ENCODE data around the gene ZNF628.

ZNF628 gene

GRCh38 chr19:55502197-55502952, 26.0 kb downstream of the ZNF628 start:
- no peak for DNase-seq

DNA sequence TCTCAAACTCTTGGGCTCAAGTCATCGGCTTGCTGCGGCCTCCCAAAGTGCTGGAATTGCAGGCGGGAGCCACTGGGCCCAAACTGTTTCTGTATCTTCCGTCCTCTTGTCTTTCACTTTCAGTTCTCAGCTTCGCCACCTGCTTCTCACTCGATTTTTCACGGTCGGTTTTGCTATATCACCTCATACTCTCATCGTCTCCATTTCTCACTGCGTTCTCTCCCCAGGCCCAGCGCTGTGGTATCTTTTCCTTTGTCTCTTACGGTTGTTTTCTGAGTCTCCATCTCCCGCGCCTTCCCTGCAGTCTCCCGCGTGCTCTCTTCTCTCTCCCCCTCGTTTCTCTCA, 26.7 kb downstream of the ZNF628 start:
- no peak for DNase-seq

DNA sequence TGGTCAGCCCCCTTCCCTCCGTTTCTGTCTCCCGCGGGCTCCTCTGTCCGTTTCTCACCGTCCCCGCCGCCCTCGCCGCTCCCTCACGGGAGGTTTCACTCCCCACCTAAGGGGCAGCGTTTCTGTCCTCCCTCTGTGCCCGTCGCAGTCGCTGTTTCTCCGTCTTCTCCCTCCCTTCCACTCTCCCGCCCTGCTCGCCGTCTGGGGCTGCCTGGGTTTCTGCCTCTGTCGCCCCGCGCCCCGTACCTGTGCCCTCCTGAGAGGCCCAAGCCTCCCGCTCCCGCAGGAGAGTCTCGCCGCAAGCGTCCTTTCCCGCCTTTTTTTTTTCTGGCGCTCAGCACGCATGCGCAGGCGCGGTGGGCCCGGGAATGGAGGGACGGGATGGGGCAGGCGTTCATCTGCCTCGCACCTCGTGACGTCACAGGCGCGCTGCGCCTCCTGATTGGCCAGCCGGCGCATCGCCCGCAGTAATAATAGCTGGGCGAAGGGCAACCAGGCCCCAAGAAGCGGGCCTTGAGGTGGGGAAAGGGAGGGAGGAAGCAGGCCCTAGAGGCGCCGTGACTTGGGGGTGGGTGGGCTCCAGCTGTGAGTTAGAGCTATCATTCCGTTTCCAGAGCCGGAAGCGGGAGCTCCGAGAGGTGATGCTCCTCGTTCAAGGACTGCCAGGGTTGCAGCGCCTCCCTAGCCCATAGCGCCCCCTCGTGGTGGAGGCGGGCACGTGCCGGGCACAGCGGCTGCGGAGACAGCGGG, 27.3 kb downstream of the ZNF628 start:
- peak; percentile 93 for DNase-seq

DNA sequence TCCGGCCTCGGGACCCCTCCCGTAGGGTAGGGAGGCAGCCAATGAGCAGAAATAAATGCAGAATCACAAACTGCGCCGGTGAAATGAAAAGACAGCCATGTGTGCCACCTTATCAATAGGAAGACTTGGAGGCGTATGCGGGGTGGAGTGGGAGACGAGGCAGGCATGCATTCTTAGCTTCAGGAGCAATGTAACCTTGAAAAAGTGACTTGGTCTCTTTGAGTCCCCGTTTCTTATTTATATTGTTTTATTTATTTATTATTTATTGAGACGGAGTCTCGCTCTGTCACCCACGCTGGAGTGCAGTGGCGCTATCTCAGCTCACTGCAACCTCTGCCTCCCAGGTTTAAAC, 27.8 kb downstream of the ZNF628 start:
- no peak for DNase-seq

DNA sequence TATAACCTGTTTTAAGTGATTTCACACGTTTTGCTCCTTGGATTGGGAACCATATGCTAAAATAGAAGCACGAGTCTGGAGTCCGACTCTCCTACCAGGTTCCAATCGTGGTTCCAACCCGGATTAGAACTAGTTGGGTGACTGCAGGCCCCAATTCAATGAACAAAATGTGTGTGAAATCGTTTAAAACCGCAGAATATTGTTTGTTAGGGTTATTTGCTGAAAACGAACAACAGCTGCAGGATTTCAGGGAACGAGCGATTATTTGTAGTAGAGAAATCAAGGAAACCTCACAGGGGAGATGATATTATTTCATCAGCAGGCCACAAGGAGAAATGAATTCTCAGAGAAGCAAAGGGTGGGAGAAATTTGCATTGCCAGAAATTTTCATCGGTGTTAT, 28.6 kb downstream of the ZNF628 start:
- no peak for DNase-seq

- no peak for DNase-seq
These were observed 31.7 kb downstream of the ZNF628 start for GRCh38 chr19:55508120-55508519.

DNA sequence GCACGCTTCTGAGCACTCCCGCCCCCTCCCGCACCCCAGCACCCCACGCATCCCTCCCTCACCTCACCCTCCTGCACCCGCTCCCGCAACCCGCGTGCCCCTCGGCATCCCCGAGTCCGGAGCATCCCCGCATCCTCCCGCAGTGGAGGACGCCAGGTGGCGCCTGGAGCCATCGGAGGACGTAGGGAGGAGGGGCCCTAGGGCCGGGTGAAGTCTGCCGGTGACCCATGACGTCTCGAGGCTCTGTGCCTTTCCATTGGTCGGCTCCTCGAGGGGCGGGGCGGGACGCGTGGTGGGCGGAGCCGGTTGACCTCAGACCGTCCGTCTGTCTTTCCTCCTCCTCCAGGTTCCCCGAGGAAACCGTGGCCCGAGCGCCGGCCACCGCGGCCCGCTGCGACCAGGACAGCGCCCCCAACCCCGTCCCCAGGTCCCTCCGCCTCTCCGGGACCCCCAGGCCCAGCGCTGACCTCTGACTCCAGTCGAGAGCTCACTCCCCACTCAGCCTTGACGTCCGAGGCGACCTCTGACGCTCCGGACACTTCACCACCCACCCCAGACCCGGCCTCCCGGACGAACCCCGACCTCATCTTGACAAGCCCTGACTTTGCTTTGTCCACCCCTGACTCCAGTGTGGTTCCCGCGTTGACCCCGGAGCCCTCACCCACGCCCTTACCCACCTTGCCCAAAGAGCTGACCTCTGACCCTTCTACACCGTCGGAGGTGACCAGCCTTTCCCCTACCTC, 40.6 kb downstream of the ZNF628 start:
- peak; percentile 93 for DNase-seq

DNA sequence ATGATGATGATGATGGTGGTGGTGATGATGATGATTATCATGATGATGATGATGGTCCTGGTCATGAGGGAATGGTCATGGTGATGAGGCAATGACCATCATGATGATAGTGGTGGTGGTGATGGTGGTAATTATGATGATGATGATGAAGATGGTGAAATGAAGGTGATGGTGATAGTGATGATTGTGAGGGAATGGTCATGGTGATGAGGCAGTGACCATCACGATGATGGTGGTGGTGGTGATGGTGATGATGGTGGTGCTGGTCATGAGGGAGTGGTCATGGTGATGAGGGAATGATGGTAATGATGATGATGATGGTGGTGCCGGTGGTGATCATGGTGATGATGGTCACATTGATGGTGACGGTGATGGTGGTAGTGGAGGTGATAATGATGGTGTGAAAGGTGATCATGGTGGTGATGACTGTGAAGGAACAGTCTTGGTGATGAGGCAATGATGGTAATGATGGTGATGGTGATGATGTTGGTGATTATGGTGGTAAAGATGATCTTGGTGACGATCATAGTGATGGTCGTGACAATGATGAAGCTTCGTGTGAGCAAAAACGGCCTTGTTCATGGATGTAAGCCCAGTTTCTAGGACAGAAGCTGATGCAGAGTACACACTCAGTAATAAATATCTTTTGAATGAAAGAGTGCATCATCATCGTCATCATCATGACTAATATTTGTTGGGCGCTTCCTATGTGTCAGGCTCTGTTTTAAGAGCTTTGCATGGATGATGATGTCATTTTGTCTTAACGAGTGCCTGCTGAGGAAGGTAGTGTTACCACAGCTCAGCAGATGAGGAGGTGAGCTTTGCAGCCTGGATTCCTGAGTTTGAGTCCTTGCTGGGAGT, 43.3 kb downstream of the ZNF628 start:
- DNase-seq, result peak; percentile 73

DNA sequence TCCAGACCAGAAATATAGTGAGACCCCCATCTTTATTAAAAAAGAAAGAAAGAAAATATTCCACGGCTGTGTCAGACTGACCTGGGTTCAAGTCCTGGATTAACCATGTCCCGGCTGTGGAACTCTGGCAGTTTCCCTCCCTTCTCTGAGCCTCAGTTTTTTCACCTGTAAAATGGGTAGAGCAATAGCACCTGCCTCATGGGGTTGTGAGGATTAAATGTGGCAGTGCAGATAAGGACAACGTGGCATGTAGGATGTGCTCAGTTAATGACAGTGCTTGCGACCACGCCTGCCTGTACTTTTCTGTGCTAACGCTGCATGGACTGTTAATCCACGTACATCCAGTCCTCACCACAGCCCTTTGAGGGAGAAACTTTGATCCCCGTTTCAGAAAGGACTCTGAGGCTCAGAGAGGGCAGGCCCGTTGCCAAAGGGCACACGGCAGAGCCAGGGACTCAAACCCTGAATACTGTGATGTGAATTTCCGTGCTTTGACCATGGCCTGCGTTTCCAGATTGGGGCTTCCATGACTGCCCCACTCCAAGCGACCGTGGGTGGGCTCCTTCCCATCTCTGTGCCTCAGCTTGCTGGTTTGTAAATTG, 44.4 kb downstream of the ZNF628 start:
- DNase-seq, result no peak

DNA sequence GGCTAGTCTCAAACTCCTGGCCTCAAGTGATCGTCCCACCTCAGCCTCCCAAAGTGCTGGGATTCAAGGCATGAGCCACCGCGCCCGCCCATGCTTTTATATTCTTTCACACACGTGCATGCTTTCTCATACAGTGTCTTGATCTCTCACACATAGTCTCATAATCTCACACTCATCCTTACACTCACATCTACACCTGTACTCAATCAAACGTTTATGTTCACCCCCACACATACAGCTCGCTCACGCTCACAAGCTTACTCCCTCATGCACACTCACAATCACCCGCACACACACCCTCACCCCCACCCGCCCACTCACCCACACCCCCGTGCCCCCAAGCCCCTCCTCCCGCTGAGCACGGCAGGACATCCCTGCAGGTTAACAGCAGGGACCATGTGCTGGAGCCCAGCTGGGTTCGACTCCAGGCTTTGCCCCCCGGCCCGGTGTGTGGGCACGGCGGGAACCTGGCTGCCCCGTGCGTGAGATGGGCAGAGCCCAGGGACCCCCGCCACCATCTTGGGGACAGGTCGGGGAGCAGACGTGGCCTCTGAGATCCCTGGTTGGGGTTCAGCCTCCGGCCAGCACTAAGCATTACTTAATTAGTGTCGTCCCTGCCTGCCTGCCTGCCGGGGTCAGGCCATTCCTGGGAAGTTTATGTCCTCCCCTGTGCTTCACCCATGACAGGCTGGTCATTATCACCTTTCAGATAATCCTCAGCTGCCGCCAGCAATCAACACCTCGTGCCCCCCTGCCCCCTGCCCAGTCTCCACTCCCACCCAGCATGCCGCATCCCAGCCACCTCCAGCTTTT, 49.1 kb downstream of the ZNF628 start:
- no peak for DNase-seq

GRCh38 chr19:55526216-55527196, 50.1 kb downstream of the ZNF628 start:
- peak; percentile 20 for DNase-seq

DNA sequence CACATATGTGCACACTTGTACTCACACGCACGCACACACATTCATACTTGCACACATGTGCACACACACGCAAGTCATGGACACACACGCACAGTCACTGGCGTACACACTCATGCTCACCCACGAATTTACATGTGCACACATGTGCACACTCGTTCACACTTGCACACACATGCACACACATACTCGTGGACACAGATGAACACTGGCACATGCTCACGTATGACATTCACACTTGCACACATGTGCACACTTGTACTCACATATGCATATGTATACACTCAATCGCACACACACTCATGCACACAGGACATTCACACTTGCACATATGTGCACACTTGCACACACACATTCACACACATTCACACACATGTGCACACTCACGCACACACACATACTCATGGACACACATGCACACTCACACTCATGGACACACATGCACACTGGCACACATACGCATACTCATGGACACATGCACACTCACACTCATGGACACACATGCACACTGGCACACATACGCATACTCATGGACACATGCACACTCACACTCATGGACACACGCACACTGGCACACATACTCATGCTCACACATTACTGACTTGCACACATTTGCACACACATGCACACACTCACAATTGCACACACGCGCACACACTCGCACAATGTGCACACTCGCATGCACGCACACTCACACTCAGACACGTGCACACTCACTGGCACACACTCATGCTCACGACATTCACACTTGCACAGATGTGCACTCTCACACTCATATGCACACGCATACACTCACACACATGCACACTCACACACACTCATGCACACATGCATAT, 51.0 kb downstream of the ZNF628 start:
- no peak for DNase-seq

- no peak for DNase-seq
These were observed 51.8 kb downstream of the ZNF628 start for GRCh38 chr19:55528030-55528803.

DNA sequence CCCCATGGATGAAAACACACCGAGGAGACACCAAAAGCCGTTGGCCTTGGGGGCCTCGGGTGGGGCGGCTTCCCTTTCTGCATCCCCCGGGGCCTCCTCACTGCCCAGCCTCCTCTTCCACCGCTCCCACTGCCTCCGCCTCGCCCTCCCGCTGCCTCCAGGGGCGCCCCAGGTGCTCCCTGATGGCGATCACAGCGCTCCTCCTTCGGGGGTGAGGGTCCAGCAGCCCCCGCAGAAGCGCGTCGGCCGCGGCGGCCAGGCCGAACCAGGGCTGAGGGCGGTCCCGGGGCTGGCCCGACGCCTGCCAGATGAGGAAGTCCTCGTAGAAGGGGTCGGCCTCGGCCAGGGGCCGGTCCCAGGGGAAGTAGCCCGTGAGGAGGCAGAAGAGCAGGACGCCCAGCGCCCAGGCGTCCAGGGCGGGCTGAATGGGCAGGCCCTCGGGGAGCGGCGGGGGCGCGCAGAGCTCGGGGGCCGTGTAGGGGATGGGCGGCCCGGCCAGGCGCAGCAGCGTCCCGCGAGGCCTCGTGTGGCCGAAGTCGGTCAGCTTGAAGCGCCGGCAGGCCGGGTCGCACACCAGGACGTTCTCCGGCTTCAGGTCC, 53.3 kb downstream of the ZNF628 start:
- no peak for DNase-seq

DNA sequence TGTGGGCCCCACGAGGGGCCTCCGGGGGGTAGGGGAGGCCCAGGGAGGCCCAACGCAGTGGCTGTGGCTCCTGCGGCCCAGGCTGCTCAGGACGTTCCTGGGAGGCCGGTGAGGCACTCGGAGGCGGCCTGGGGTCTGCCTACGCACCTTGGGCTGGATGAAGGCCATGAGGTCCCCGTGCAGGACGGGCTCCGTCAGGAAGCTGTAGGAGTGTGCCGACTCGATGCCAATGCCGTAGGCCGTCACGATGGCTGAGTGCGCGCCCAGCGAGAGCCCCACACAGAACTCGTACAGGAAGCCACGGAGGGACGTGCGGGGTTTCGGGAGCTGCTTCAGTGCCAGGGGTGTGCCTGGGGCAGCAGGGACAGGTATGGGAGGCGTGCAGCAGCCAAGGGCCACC, 54.6 kb downstream of the ZNF628 start:
- DNase-seq, result no peak
